GM21390 (cell line): ENCODE results near the gene GOLGA6L26.
"Not testable (repeated sequence)": the region's sequence is repeated elsewhere in the genome, so short reads cannot be mapped to it uniquely, and the experiment has no call there.

Source experiments
- ATAC-seq: cut with Tn5 transposase; IDR thresholded peaks from one replicate; pipeline ENCODE4 v1.9.1; 2021; ENCODE audit not compliant: unreplicated experiment

Gene GOLGA6L26

GRCh38 chr15:23334096-23334495 lies at the start of gene GOLGA6L26:
Gene GOLGA6L26 (minus strand): TSS chr15:23334196. CDS start chr15:23334135, 61 bp downstream.
- not testable (repeated sequence) for ATAC-seq

- not testable (repeated sequence) for ATAC-seq
These were observed 47.2 kb upstream of the GOLGA6L26 start for GRCh38 chr15:23381192-23381591.

GRCh38 chr15:23380700-23381099 lies 46.7 kb upstream of the GOLGA6L26 start:
- not testable (repeated sequence) for ATAC-seq

- ATAC-seq, result not testable (repeated sequence)
These were observed 45.0 kb upstream of the GOLGA6L26 start for GRCh38 chr15:23378946-23379345.

GRCh38 chr15:23374226-23374625 lies 40.2 kb upstream of the GOLGA6L26 start:
- ATAC-seq, result not testable (repeated sequence)

- ATAC-seq, result not testable (repeated sequence)
These were observed 39.0 kb upstream of the GOLGA6L26 start for GRCh38 chr15:23372891-23373600.

GRCh38 chr15:23372284-23372683 lies 38.3 kb upstream of the GOLGA6L26 start:
- ATAC-seq, result no peak

GRCh38 chr15:23371868-23372267 lies 37.9 kb upstream of the GOLGA6L26 start:
- ATAC-seq, result not testable (repeated sequence)

- not testable (repeated sequence) for ATAC-seq
These were observed 37.1 kb upstream of the GOLGA6L26 start for GRCh38 chr15:23371134-23371533.

GRCh38 chr15:23370578-23370977 lies 36.6 kb upstream of the GOLGA6L26 start:
- ATAC-seq, result no peak

GRCh38 chr15:23364261-23364660 lies 30.3 kb upstream of the GOLGA6L26 start:
- not testable (repeated sequence) for ATAC-seq

GRCh38 chr15:23362622-23363021 lies 28.6 kb upstream of the GOLGA6L26 start:
- not testable (repeated sequence) for ATAC-seq

- not testable (repeated sequence) for ATAC-seq
These were observed 20.5 kb upstream of the GOLGA6L26 start, which contains the start of gene GOLGA8S for GRCh38 chr15:23354448-23354847. Gene GOLGA8S (plus strand): TSS chr15:23354748. CDS start chr15:23354810, 62 bp downstream.

- not testable (repeated sequence) for ATAC-seq
These were observed 22.8 kb downstream of the GOLGA6L26 start for GRCh38 chr15:23311233-23311632.

GRCh38 chr15:23305921-23306320 lies 28.1 kb downstream of the GOLGA6L26 start:
- not testable (repeated sequence) for ATAC-seq

GRCh38 chr15:23304805-23305204 lies 29.2 kb downstream of the GOLGA6L26 start:
- not testable (repeated sequence) for ATAC-seq

- ATAC-seq, result not testable (repeated sequence)
These were observed 29.7 kb downstream of the GOLGA6L26 start for GRCh38 chr15:23304267-23304666.

- not testable (repeated sequence) for ATAC-seq
These were observed 30.3 kb downstream of the GOLGA6L26 start for GRCh38 chr15:23303654-23304053.

GRCh38 chr15:23303246-23303645 lies 30.8 kb downstream of the GOLGA6L26 start:
- ATAC-seq, result peak; percentile 73
